COLO829 (cell line): Measurements from ENCODE around the gene TXNRD2.
"Not testable (repeated sequence)": the region's sequence is repeated elsewhere in the genome, so short reads cannot be mapped to it uniquely, and the experiment has no call there.

Experiments used
- DNase-seq: peaks from one replicate; pipeline ENCODE4 v3.0.0; 2012; ENCODE audit warnings: low spot score

TXNRD2 gene

GRCh38 chr22:19844377-19845053 lies 97.1 kb downstream of the TXNRD2 start:
- no peak for DNase-seq

- no peak for DNase-seq
Measured at GRCh38 chr22:19843857-19844376, 97.7 kb downstream of the TXNRD2 start.

DNA sequence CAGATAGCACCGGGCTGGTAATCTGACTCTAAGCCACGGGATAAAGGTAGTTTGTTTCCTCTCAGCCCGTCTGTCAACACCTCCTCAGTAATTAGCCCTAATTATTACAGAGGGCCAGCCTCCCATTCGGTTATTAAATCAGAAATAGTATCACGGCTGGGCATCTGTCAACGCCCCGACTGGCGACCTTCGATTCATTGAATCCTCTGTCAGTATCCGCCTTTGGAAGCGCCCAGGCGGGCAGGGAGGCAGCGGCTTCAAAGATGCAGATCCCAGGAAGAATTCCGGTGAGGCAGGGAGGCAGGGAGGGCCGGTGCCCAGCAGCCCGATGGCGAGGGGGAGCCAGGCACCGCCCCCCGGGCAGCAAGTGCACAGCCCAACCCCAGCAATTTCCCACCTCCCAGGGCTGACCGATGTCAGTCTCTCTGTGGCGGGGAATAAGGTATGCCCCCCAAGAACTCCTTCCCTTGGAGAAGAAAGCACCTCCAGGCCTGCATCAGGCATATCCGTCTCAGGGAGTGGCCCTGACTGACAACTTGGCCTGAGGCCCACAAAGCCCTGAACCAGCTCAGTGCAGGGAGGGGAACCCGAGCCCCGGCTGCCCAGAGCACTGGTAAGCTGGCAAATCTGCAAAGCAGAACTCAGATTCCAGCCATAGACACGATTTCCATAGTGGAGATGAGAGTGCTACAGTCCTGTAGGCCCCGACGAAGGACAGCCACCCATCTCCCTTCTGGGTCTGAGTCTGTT lies 98.3 kb downstream of the TXNRD2 start:
- DNase-seq: no peak

GRCh38 chr22:19842393-19843106 lies 99.1 kb downstream of the TXNRD2 start:
- no peak for DNase-seq

DNA sequence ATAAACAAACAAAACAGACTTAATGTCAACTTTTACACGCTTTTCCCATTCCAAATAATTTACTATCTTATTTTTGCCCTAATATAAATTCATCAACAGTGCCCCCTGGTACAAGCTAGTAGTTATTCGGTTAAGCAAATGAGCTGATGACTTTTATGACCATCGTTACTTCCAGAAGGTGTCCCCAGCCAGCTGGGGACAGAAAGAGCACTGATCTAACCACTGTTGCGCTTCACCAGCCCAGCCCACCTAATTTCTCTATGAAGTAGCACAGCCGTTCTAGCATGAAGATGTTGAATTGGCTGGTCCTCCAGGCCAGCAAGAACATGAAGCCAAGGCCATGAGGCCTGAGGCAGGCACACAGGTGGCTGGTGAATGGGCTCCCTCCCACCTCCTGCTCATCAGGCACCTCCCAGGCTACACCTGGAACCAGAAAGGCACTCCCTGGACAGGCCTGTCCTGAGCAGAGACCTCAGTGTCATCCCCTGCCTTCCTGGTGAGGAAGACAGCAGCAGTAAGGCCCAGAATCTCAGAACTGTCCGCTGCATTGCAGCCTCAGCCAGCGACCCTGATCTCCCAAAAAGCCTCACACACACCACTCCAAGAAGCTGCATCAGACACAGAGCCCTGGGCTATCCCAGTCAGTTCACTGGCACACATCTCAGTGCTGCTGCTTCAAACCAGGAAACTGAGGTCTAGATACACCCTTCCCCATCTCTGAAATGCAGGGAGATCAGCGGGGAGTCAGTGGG lies 99.8 kb downstream of the TXNRD2 start:
- no peak for DNase-seq

DNA sequence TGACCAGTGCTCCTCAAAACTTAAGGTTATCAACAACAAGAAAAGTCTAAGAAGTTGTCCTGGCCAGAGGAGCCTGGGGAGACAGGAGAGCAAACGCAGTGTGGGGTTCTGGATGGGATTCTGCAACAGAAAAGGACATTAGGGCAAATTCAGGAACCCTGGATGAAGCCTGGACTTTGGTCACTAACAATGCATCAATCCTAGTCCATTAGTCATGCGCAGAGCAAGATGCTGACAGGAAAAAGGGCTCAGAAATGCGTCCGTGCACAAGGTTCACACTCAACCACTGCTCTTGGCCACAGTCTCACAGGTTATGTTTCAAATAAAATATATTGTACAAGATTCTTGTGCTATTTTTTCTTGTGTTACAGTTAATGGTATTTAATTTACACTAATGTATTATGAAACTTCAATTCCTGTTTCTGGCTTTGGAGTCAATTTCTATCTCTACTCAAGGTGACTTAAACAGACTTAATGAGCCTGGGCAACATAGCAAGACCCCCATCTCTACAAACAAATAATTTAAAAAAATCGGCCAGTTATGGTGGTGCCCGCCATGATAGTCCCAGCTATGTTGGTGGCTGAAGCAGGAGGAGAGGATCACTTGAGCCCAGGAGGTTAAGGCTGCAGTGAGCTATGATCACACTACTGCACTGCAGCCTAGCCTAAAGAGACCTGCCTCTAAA lies 100.5 kb downstream of the TXNRD2 start:
- DNase-seq: no peak

DNA sequence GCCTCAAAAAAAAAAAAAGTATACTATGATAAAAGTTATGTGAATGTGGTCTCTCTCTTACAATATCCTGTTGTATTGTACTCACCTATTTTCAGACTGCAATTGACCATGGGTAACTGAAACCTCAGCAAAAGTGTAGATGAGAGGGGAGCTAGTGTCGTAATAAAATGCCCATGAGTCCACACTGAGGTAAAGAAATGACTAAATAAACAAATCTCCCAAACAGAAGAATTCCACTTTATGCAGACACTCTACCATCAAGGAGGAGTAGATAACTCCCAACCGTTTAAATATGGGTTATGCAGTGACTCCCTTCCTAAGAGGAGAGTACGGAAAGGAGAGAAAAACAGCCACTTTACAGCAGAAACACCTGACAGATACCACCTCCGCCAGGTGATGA lies 101.6 kb downstream of the TXNRD2 start:
- no peak for DNase-seq

DNA sequence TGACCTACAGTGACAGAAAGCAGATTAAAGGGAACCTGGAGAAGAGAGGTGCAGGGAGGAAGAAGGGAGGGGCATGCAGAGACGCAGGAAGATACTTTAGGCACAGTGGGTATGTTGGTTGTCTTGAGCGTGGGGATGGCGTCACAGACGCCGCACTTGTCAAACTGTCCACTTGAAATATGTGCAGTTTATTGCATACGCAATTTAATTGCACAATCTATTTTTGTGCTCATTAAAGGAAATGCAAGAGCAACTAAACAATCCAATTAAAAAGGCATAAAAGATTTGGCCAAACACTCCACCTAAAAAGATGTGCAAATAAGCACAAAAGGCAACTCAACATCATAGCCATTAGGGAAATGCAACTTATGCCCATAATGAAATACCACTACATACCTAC lies 103.7 kb downstream of the TXNRD2 start:
- DNase-seq: no peak

DNA sequence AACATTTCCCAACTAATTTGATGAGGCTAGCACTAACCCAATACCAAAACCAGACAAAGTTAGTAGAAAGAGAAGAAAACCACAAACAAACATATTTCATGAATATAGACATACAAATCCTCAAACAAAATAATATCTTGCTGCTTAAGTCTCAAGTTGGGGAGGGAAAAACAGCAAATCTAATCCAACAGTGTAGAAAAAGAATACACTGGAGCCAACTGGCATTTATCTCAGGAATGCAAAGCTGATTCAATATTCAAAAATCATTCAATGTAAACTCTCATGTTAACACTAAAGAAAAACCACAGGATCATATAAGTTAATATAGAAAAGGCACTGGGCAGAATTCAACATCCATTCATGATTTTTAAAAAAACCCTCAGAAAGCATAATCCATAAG lies 105.1 kb downstream of the TXNRD2 start:
- DNase-seq: no peak

GRCh38 chr22:19834599-19834998 lies 107.0 kb downstream of the TXNRD2 start:
- no peak for DNase-seq

- DNase-seq: not testable (repeated sequence)
Measured at GRCh38 chr22:19833327-19833726, 108.3 kb downstream of the TXNRD2 start.

- DNase-seq: no peak
Measured at GRCh38 chr22:19832476-19833108, 109.0 kb downstream of the TXNRD2 start.

GRCh38 chr22:19831979-19832378 lies 109.6 kb downstream of the TXNRD2 start:
- DNase-seq: not testable (repeated sequence)

GRCh38 chr22:19831016-19831415 lies 110.6 kb downstream of the TXNRD2 start:
- no peak for DNase-seq

GRCh38 chr22:19828035-19828401 lies 113.6 kb downstream of the TXNRD2 start:
- DNase-seq: no peak

DNA sequence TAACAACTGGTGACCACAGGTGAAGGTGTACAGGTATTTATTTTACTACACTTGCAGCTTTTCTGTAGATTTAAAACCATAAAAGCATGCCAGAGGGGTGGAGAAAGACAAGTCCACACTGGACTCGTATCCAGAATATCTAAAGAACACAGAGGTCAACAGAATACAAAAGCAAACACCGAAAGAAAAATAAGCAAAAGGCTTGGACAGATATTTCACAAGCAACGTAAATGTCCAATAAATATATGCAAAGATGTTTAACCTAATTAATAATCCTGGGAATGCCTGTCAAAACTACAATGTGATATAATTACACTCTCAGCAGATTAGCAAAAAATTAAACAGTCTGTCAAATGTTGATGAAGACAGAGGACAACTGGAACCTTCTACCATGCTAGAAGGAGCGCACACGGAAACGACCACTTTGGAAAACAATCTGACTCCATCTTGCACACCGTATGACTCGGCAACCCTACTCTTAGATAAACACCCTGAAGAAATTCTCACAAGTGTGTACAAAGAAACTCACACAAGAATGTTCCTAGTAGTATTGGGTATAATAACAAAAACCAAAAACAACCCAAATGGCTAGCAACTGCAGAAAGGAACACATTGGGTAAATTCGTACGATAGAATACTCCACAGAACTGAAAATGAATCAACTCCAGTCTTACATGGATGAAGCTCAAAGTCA lies 114.1 kb downstream of the TXNRD2 start:
- DNase-seq: no peak

GRCh38 chr22:19826619-19826950 lies 115.0 kb downstream of the TXNRD2 start:
- DNase-seq: no peak

- no peak for DNase-seq
Measured at GRCh38 chr22:19825904-19826618, 115.6 kb downstream of the TXNRD2 start.
